GM18907 (cell line): Measurements from ENCODE around the gene ADGRB3.
"Not testable (repeated sequence)": the region's sequence is repeated elsewhere in the genome, so short reads cannot be mapped to it uniquely, and the experiment has no call there.

Experiments
- ATAC-seq: cut with Tn5 transposase; IDR thresholded peaks from one replicate; pipeline ENCODE4 v1.9.1; 2021; ENCODE audit warnings: mild to moderate bottlenecking, moderate library complexity; ENCODE audit not compliant: unreplicated experiment

The ADGRB3 gene

GRCh38 chr6:68642977-68643376, 7.9 kb downstream of the ADGRB3 start:
- no peak for ATAC-seq

GRCh38 chr6:68649669-68650068, 14.6 kb downstream of the ADGRB3 start:
- ATAC-seq, result no peak

GRCh38 chr6:68650142-68650541, 15.1 kb downstream of the ADGRB3 start:
- ATAC-seq, result no peak

GRCh38 chr6:68651011-68651985, 16.2 kb downstream of the ADGRB3 start:
- no peak for ATAC-seq

GRCh38 chr6:68652117-68652536, 17.0 kb downstream of the ADGRB3 start:
- no peak for ATAC-seq

- no peak for ATAC-seq
These were observed 18.1 kb downstream of the ADGRB3 start for GRCh38 chr6:68653074-68653705.

- no peak for ATAC-seq
These were observed 18.6 kb downstream of the ADGRB3 start for GRCh38 chr6:68653706-68654089.

- no peak for ATAC-seq
These were observed 19.1 kb downstream of the ADGRB3 start for GRCh38 chr6:68654134-68654533.

GRCh38 chr6:68655028-68655427, 19.9 kb downstream of the ADGRB3 start:
- no peak for ATAC-seq

GRCh38 chr6:68657374-68658139, 22.5 kb downstream of the ADGRB3 start:
- ATAC-seq, result no peak

GRCh38 chr6:68658338-68658737, 23.3 kb downstream of the ADGRB3 start:
- ATAC-seq, result no peak

GRCh38 chr6:68673255-68673654, 38.2 kb downstream of the ADGRB3 start:
- no peak for ATAC-seq

GRCh38 chr6:68675548-68675947, 40.5 kb downstream of the ADGRB3 start:
- no peak for ATAC-seq

GRCh38 chr6:68676094-68676493, 41.0 kb downstream of the ADGRB3 start:
- not testable (repeated sequence) for ATAC-seq

GRCh38 chr6:68677058-68677457, 42.0 kb downstream of the ADGRB3 start:
- no peak for ATAC-seq

GRCh38 chr6:68679399-68679798, 44.3 kb downstream of the ADGRB3 start:
- no peak for ATAC-seq

GRCh38 chr6:68680264-68680663, 45.2 kb downstream of the ADGRB3 start:
- no peak for ATAC-seq

GRCh38 chr6:68689910-68690309, 54.8 kb downstream of the ADGRB3 start:
- ATAC-seq, result no peak

- no peak for ATAC-seq
These were observed 56.0 kb downstream of the ADGRB3 start for GRCh38 chr6:68691120-68691519.

- ATAC-seq, result no peak
These were observed 58.2 kb downstream of the ADGRB3 start for GRCh38 chr6:68693271-68693670.

GRCh38 chr6:68695403-68695802, 60.3 kb downstream of the ADGRB3 start:
- no peak for ATAC-seq
